Sciatic nerve (tissue), 2 donors: Measurements from ENCODE around the gene VPS8. TPM values are rescaled to one million over a fixed set of nuclear protein-coding genes. Genes with fewer than 3 reads are reported as not detected.
A peak's percentile ranks its signal among the peaks of the same experiment; 100 is the strongest.

ENCODE experiments used
- ATAC-seq: fragments of 200-7000 bp; cut with Tn5 transposase; one replicate; pipeline ENCODE4 v1.9.1; 2020; ENCODE audit warnings: mild to moderate bottlenecking, moderate library complexity
- DNase-seq: peaks from one replicate; pipeline ENCODE4 v3.0.0-alpha.2; 2020; ENCODE audit warnings: low spot score
- intact Hi-C: fragments of 100-400 bp; cut with DNase I; formaldehyde crosslinking; loops from one replicate; pipeline ENCODE4 v1.14.2; 2022
- total RNA-seq: library from RNA; stranded (reverse); fragmentation: NEBNext Ultra II Directional; extraction: Animal tissue kit (Norgen Biotek cat#: 25700); gene quantifications from one replicate; pipeline ENCODE4 v1.2.1, GENCODE V29; 2021
- donor health status: DM: no; HTN: no; CAD: no.
- donor health status: DM: no; HTN: no; CAD: no.

The VPS8 gene, protein sequence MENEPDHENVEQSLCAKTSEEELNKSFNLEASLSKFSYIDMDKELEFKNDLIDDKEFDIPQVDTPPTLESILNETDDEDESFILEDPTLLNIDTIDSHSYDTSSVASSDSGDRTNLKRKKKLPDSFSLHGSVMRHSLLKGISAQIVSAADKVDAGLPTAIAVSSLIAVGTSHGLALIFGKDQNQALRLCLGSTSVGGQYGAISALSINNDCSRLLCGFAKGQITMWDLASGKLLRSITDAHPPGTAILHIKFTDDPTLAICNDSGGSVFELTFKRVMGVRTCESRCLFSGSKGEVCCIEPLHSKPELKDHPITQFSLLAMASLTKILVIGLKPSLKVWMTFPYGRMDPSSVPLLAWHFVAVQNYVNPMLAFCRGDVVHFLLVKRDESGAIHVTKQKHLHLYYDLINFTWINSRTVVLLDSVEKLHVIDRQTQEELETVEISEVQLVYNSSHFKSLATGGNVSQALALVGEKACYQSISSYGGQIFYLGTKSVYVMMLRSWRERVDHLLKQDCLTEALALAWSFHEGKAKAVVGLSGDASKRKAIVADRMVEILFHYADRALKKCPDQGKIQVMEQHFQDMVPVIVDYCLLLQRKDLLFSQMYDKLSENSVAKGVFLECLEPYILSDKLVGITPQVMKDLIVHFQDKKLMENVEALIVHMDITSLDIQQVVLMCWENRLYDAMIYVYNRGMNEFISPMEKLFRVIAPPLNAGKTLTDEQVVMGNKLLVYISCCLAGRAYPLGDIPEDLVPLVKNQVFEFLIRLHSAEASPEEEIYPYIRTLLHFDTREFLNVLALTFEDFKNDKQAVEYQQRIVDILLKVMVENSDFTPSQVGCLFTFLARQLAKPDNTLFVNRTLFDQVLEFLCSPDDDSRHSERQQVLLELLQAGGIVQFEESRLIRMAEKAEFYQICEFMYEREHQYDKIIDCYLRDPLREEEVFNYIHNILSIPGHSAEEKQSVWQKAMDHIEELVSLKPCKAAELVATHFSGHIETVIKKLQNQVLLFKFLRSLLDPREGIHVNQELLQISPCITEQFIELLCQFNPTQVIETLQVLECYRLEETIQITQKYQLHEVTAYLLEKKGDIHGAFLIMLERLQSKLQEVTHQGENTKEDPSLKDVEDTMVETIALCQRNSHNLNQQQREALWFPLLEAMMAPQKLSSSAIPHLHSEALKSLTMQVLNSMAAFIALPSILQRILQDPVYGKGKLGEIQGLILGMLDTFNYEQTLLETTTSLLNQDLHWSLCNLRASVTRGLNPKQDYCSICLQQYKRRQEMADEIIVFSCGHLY (N-terminal part only)
- total RNA-seq: 86.4 TPM

DNA sequence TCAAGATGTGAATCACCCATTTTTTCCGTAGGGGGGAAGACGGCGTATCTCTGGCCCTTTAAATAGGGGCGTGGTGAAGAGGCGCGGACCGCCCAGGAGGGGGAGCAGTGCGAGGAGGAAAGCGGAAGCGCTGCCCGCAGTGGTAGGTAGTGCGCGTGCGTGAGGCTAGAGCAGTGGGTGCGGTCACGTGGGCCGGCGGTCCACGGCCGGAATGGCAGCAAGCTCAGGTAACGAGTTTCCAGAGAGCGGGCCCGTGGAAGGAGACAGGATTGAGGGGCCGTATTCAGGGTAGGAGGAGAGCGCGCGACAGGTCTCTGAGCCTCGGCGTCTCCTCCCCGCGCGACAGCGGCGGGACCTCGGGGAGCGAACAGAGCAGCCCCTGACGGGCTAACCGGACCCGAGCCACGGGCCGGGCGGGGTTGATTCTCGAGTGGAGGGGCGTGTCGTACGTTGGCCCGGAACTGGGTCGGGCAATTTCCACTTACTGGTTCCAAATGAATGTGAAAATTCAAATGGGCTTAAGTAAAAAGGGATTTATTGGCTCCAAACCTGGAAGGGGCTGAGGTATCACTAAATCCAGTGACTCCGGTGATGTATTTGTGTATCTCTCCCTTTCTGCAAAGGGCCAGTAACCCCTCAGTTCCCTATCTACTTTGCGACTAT lies at the start of gene VPS8:
Gene VPS8, plus strand, starts transcription at position 168 of the 663 bp plus-strand sequence. CDS start 12,467 bp downstream, outside the sequence.
- ATAC-seq (peak; percentile 99), DNase-seq (peak; percentile 97)
- intact Hi-C loops: no loop called here

DNA sequence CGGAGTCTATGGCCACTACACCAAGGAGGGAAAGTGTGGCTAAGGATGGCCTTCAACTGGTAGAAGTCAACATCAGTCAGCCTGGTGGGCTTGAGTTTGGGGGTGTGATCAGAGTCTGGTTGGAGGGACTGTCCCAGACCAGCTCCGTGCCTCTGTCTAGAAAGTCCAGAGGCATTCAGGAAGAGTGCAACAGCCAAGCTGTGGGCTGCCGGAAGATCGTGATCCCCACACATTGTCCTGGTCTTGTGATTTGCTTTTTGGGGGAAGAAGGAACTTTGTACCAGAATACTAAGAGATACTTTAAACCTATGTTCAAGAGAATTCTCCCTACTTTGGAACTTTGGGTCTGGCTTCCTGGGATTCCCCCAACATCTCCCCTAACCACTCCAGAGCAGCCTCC lies 47.8 kb upstream of the VPS8 start:
- intact Hi-C loops: no loop called here

DNA sequence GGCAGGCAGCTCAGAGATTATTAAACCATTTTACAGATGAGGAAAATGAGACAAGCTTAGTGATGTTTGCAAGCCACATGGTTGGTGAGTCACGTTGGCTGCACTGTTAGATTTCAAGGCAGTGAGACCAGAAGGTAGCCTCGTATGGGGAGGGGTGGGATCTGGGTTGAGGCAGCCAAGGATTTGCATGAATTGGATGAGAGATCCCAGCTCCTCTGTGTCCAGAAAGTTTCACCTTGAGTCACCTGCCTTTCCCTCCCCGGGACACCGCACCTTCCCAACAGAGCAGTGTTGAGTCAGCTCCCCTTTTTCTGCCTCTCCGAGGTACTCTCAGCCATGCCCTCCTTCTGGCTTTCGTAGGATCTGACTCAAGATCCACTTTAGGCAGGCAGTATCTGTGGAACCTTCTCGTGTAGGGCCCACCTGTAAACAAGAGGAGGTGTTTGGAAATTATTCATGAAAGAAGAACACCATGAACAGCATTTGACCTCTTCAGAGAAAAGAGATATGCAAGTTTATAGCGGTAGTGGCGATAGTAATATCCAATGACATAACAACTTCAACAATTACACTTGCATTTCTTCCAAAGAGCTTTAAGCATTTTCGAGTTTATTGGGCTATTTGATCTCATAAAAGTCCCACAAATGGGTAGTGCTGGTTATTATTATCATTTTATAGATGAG lies 46.8 kb upstream of the VPS8 start:
- intact Hi-C loops: no loop called here
- ATAC-seq (no peak), DNase-seq (no peak)

More for the DNA sequence above, 47.8 kb upstream of the VPS8 start:
- DNase-seq: no peak
- no peak for ATAC-seq

DNA sequence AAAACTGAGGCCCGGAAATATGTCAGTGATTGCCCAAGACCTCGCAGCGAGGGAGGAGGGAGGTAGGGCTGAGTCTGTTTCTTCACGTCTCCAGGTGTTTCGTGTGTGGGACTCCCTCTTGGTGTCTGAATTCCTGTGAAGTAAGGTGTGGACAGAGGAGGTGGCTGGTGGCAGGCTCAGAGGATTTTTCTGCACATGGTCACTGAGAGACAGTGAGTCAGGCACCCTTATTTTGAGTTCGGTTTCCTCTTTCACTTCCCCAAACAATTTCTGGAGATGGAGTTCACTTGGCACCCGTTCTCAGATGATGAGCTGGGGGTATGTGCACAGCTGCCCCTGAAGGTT lies 46.3 kb upstream of the VPS8 start:
- no peak for DNase-seq
- ATAC-seq: peak; percentile 8

DNA sequence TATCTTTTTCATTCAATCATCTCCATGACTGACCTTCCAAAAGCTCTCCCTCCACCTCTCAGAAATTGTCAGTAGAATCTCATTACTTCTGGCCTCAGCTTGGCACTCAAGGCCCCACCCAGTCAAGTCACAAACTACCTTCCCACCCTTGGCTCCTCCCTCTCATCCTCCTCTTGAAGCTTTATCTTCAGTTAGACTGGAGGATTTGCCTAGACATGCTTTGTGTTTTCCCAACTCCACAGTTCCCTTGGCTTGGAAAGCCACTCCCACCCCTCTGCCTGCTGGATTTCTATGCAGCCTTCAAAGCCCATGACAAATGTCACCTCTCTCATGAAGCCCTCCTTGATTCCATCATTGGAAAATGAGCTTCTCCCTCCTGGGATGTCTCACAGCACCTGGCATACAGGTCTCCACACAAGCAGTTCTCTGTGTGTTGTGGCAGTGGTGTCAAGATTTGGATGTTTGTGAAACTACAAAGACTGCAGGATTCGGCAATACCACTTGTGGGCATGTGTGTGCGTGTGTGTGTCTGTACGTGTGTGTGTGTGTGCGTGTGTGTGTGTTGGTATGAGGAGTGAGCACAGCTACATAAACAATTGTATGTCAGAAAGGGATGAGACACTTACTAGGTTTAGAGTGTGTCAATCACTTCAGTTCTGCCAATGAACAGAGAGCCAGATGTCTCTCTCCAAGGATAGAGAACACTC lies 45.3 kb upstream of the VPS8 start:
- ATAC-seq (no peak), DNase-seq (no peak)
- intact Hi-C loops: no loop called here

More for the DNA sequence above, 46.3 kb upstream of the VPS8 start:
- intact Hi-C loops: no loop called here

DNA sequence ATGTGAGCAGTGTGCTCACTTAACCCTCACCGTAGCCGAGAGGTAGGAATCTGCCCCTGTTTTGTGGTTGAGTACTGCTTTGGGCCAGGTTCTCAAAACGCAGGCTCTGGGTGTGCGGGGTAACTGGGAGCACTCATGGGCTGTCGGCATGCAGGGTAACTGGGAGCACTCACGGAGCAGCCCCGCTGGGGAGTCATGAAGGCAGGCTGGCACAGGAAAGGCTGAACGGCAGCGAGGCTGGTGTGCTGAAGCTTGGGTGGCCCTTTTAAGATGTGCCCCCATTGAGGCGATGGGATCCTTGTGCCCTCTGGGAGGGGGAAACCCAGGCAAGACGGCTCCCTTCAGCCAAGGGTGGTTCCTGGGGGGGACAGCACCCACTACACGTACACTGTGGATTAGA lies 44.6 kb upstream of the VPS8 start:
- intact Hi-C loops: no loop called here
- no peak for DNase-seq
- no peak for ATAC-seq

DNA sequence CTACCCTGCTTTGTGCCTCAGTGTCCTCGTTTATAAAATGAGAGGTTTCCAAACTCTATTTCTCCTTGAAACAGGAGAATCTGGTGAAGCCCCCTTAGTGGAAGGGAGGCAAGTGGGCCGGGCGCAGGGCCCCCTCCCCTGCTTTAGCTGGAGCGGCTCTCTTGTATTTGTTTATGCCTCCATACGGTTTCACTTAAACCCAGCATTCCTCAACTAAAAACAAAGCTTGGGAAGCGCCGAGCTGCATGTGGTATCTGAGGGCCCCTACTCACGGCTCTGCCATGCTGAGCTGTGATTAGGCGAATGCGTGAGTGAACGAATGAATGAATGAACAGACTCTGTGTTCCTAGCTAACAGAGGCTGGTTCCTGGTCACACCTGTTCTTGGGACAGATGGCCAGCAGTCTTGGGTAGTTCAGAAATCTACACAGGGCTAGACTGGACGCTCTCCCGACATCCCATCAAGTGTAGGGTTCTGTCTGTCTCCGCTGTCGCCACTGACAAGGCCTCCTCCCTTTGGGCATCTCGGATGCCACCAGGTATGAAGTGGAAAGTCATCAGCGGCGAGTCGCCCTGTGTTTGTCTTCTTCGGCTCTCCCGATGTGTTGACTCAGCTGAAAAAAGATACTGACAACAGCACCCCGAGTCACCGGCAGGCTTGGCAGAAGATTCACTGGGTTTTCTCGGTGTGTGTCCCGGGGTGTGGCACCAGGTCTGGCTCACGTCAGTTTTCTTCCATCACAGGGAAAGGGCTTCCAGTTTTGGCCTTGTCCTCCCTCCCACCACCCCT lies 42.4 kb upstream of the VPS8 start:
- DNase-seq (no peak), ATAC-seq (no peak)
- intact Hi-C loops: no loop called here

DNA sequence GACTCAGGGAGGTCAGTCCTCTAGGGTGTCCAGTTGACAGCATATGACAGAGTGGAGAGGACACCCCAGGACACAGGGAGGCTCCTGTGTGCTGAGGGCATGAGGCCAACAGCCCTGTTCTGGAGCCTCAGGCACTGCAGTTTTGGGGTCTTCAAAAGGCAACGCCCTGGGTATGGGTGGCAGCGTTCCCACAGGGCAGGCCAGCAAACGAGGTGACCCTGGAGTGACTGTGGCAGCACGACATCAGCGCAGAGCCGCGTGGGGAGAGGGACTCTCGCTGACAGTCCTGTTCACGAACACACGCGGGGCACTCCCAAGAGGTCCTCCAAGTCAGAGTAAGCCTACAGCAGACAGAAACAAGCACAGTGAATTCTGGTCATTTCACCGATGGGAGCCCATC lies 41.4 kb upstream of the VPS8 start:
- ATAC-seq (no peak), DNase-seq (no peak)
- intact Hi-C loops: no loop called here

DNA sequence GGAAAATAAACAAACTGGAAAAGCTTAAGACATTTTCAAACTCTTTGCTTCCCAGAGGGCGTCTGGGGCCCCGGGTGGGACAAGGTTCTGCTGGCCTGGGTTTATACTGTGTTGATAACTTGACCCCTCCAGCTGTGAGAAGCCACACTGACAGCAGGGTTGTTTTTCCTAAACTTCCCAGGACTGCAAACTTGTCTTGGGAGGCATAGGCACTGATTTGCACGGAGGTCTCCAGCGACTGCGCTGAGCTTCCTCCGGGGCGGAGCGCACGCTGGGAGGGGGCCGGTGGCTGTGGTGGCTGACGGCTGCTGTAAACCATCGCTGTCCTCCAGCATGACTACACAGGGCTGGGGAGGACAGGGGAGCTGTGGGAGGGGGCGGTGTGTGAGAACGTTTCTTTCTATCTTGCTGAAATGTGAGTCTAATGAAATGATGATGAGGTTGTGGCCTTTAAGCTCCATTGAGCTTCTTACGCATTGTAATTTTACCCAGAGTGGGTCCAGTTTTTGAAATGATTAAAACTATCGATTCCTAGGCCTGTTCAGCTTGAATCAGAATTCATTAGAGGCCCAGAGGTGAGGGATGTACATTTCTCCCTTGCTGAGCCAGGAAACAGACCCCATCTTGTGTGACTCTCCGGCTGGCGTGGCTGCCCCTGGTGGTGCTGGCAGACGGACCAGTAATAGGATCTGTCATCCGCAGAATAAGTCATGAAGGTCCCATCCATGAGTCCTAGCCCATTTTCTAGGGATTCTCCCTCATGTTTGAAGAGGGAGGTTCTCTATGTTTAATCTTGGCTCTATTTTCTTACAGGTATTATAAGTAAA lies 40.5 kb upstream of the VPS8 start:
- DNase-seq (no peak), ATAC-seq (peak; percentile 43)
- intact Hi-C loops: no loop called here

DNA sequence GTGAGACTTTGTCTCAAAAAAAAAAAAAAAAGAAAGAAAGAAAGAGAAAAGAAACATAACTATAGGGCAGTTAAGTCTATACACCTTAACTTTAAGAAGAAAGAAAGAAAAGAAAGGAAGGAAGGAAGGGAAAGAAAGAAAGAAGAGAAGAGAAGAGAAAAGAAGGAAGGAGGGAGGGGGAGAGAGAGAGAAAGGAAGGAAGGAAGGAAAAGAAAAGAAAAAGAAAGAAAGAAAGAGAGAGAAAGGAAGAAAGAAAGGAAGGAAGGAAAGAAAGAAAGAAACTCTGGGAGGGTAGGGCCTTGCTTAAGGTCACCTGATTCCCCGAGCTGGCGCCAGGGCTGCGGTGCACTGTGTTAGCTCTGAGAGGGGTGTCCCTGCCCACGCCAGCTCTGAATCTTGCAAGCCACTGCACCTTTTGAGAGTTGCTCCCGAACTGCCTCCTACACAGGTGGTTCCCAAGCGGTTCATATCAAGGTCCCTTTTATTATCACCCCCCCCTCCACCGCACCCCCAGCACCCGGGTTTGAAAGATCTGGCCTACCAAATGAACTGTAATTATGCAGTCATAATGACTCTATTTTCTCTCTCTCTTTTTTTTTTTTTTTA lies 39.2 kb upstream of the VPS8 start:
- intact Hi-C loops: no loop called here
- DNase-seq (no peak), ATAC-seq (no peak)

DNA sequence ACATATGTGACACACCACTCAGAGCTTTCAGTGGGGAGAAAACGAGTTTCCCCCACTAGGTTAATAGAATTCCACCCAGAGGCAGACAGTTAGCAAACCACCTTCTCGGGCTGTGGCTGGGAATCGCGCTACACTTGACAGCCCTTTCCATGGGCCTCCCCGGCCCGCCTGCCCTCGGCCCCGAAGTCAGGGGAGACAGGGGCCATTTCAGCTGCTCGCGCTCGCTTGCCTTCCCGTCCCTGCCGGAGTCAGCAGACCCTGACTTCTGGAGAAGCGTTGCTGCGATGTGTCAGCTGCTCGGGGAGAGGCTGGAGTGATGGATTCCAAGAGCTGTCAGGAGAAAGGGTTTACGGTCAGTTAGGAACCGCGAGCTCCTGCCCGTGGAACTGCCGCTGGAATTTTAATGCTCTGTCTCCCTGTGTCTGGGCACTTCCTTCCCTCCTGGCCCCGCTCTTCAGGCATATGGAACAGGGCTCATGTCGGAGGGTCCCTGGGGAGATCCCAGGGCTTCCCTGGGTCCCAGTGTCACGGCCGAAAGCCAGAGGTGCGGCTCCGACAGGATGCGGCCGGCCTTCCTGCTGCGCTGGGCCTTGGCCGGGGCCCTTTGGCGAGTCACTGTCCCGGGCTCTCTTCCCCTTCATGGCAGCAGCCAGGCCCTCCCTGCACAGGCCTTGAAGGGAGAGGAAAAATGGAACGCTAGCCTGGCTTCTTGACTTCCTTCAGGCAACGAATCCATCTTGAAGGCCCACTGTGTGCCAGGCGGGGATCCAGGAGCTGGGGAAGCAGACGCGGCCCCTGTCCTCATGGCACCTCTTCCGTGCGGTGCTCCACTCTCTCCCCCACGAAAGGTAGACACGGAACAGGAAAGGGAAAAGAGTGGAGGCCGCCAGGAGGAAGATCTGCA lies 38.4 kb upstream of the VPS8 start:
- DNase-seq: no peak
- peak; percentile 29 for ATAC-seq
- intact Hi-C loops: no loop called here

DNA sequence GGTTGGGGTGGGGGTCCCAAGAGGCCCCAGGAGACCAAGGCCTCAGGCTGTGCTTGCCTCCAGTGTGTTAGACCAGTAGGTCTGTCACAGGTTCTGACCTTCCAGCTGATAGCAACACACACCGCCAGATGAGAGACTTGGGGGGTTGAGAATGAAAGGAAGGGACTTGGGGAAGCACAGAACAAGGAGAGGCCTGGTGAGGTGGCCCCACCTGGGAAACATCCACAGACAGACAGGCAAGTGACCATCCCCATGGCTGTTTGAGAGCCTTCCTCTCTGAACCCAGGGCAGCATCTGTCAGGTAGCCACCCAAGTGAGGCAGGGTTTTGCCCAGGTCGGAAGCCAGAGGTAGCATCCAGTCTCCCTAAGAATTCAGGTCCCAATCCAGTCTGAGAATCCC lies 35.0 kb upstream of the VPS8 start:
- no peak for ATAC-seq
- peak; percentile 41 for DNase-seq
- intact Hi-C loops: loop anchor here (5.0 kb wide), 1 partner anchor 400 kb away; the partner anchor contains the start of gene THPO

DNA sequence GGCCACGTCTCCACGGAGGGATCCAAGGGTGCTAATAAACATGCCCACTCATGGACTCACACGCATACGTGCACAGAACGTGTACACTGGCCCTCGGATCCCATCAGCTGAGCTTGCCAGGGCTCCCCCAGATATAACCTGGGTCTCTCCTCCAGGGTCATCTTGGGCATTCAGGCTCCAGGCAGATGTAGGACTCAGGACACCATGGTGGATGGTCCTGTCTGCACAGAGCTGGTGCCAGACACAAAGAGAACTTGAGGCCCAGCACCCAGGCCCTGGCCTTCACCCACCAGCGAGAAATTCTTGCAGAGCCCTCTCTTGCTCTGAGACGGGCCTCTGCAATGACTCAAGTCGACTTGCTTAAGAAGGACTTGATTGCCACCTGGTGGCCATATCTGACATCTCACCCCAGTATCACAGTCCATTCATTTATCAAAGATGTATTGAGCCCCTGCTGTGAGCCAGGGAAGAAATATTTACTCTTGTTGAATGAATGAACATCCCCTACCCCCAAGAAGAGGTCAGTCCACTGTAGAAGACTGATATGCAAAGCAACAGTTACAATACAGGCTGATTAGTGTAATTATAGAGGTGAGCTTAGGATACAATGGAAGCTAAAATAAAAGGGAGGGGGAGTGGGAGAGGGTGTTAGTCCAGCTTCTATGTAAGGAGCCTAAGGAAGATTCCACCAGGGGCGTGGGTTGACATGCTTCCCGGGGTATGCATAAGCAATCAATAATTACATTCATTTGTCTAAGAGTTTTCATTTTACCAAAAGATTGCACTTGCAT lies 34.2 kb upstream of the VPS8 start:
- intact Hi-C loops: loop anchor here (5.0 kb wide), 1 partner anchor 400 kb away; the partner anchor contains the start of gene THPO
- peak; percentile 96 for DNase-seq
- peak; percentile 93 for ATAC-seq
